ENCODE data around the gene CHCHD10.

Gene CHCHD10

DNA sequence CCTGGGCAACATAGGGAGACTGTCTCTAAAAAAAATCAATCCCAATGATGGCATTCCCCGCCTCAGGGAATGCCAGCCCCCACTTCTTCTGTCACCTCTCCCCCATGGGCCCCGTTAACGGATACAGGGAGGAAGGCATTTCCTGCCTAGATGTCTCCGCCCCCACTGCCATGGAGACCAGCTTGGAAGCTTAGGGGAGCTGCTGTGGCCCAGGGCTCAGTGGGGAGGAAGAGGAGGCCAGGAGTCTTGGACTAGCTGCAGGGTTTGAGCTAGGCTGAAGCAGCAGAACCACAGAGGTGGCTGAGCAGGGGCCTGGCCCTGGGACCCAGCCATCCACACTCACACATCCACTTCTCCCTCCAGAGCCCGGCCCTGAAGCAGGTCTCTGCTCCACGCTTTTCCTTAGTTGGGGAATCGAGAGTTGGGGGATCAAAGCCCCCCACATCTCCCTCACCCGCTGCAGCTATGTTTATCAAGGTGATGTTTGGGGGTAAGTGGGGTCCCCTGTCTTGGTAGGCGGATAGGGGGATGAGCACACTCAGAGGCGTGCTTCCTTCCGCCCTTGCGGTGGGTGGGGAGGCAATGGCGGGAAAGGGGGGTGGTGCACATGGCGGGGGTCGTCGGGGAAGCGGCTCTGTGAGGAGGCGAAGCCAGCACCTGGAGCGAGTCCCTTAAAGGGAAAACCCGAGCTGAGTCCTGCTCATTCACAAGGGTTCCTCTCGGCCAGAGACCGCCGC lies 4.8 kb downstream of the CHCHD10 start, which contains the start of gene C22orf15:
TSS of gene C22orf15 (plus strand) at position 149 of the 737 bp plus-strand sequence. CDS start at position 466, 317 bp downstream.
- no peak for TF ChIP-seq CSDC2 (CRISPR knock-in tag; IDR thresholded peaks at IDR 0.05)
- TF ChIP-seq ZC3H10 (CRISPR knock-in tag; IDR thresholded peaks at IDR 0.05), result no peak
- no peak for TF ChIP-seq SNAI2 (CRISPR knock-in tag; IDR thresholded peaks at IDR 0.05)
- TF ChIP-seq, protein P1, sequence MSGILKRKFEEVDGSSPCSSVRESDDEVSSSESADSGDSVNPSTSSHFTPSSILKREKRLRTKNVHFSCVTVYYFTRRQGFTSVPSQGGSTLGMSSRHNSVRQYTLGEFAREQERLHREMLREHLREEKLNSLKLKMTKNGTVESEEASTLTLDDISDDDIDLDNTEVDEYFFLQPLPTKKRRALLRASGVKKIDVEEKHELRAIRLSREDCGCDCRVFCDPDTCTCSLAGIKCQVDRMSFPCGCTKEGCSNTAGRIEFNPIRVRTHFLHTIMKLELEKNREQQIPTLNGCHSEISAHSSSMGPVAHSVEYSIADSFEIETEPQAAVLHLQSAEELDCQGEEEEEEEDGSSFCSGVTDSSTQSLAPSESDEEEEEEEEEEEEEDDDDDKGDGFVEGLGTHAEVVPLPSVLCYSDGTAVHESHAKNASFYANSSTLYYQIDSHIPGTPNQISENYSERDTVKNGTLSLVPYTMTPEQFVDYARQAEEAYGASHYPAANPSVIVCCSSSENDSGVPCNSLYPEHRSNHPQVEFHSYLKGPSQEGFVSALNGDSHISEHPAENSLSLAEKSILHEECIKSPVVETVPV (CRISPR knock-in tag; IDR thresholded peaks at IDR 0.05), result no peak

DNA sequence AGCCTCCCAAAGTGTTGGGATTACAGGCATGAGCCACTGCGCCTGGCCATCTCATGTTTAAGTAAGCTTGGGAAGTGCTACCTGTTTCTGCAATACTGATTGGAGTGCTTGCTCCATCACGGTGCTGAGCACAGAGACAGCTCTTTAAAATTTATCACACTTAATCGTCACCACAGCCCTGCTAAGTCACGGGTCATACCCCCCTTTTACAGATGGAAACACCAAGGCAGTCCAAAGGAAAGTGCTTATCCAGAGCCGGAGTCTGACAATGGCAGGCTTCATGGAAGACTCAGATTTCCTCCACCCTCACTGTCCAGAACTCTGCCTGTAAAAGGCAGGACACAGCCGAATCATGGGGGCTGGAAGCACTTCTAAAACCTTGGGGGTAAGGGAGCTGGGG lies 7.7 kb downstream of the CHCHD10 start:
- TF ChIP-seq ZNF70 (CRISPR knock-in tag; IDR thresholded peaks at IDR 0.05) (no peak), GLIS3 (CRISPR knock-in tag; IDR thresholded peaks at IDR 0.05) (no peak), TCF4 (CRISPR knock-in tag; IDR thresholded peaks at IDR 0.05; ENCODE audit: borderline replicate concordance) (no peak), ZNF8 (CRISPR knock-in tag; IDR thresholded peaks at IDR 0.05) (no peak), ZFP3 (CRISPR knock-in tag; IDR thresholded peaks at IDR 0.05) (no peak), RARB (CRISPR knock-in tag; IDR thresholded peaks at IDR 0.05) (no peak)
- TF ChIP-seq, protein P2, sequence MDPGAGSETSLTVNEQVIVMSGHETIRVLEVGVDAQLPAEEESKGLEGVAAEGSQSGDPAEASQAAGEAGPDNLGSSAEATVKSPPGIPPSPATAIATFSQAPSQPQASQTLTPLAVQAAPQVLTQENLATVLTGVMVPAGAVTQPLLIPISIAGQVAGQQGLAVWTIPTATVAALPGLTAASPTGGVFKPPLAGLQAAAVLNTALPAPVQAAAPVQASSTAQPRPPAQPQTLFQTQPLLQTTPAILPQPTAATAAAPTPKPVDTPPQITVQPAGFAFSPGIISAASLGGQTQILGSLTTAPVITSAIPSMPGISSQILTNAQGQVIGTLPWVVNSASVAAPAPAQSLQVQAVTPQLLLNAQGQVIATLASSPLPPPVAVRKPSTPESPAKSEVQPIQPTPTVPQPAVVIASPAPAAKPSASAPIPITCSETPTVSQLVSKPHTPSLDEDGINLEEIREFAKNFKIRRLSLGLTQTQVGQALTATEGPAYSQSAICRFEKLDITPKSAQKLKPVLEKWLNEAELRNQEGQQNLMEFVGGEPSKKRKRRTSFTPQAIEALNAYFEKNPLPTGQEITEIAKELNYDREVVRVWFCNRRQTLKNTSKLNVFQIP (CRISPR knock-in tag; IDR thresholded peaks at IDR 0.05; ENCODE audit: borderline replicate concordance, low read depth), result no peak
- TF ChIP-seq, protein P3, sequence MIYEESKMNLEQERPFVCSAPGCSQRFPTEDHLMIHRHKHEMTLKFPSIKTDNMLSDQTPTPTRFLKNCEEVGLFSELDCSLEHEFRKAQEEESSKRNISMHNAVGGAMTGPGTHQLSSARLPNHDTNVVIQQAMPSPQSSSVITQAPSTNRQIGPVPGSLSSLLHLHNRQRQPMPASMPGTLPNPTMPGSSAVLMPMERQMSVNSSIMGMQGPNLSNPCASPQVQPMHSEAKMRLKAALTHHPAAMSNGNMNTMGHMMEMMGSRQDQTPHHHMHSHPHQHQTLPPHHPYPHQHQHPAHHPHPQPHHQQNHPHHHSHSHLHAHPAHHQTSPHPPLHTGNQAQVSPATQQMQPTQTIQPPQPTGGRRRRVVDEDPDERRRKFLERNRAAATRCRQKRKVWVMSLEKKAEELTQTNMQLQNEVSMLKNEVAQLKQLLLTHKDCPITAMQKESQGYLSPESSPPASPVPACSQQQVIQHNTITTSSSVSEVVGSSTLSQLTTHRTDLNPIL (CRISPR knock-in tag; IDR thresholded peaks at IDR 0.05; ENCODE audit: low read depth), result no peak
- ATAC-seq, result no peak

More for the DNA sequence above, 4.8 kb downstream of the CHCHD10 start, which contains the start of gene C22orf15:
- peak; percentile 44 for ATAC-seq

DNA sequence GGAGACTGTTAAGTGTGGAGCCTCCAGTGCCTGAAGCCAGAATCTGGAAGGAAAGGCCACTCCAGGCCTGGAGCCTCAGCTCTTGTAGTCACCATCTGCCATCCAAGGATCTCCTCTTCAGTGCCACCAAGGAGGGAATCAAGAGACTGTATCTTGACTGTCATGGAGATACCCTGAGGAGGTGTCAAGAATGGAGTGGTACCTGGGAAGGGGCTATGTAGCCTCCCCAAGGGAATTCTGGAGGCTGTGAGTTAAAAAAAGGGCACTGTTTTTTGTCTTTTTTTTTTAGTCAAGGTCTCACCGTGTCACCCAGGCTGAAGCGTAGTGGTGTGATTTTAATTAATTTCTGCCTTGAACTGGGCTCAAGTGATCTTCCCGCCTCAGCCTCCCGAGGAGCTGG lies 8.2 kb downstream of the CHCHD10 start:
- no peak for TF ChIP-seq ARNTL (CRISPR knock-in tag; IDR thresholded peaks at IDR 0.05; ENCODE audit: borderline replicate concordance, low read depth)
- TF ChIP-seq SNAI2 (CRISPR knock-in tag; IDR thresholded peaks at IDR 0.05), result no peak
- TF ChIP-seq RARB (CRISPR knock-in tag; IDR thresholded peaks at IDR 0.05), result no peak
- TF ChIP-seq PPARA (CRISPR knock-in tag; IDR thresholded peaks at IDR 0.05; ENCODE audit: borderline replicate concordance), result no peak
- TF ChIP-seq, protein P2 (CRISPR knock-in tag; IDR thresholded peaks at IDR 0.05; ENCODE audit: borderline replicate concordance, low read depth), result no peak
- no peak for TF ChIP-seq ZNF70 (CRISPR knock-in tag; IDR thresholded peaks at IDR 0.05)
- no peak for TF ChIP-seq ZC3H10 (CRISPR knock-in tag; IDR thresholded peaks at IDR 0.05)
- TF ChIP-seq, protein P3 (CRISPR knock-in tag; IDR thresholded peaks at IDR 0.05; ENCODE audit: low read depth), result no peak
- TF ChIP-seq OSR1 (CRISPR knock-in tag; IDR thresholded peaks at IDR 0.05), result no peak
- no peak for TF ChIP-seq ISL1 (CRISPR knock-in tag; IDR thresholded peaks at IDR 0.05)
- TF ChIP-seq, protein P4, sequence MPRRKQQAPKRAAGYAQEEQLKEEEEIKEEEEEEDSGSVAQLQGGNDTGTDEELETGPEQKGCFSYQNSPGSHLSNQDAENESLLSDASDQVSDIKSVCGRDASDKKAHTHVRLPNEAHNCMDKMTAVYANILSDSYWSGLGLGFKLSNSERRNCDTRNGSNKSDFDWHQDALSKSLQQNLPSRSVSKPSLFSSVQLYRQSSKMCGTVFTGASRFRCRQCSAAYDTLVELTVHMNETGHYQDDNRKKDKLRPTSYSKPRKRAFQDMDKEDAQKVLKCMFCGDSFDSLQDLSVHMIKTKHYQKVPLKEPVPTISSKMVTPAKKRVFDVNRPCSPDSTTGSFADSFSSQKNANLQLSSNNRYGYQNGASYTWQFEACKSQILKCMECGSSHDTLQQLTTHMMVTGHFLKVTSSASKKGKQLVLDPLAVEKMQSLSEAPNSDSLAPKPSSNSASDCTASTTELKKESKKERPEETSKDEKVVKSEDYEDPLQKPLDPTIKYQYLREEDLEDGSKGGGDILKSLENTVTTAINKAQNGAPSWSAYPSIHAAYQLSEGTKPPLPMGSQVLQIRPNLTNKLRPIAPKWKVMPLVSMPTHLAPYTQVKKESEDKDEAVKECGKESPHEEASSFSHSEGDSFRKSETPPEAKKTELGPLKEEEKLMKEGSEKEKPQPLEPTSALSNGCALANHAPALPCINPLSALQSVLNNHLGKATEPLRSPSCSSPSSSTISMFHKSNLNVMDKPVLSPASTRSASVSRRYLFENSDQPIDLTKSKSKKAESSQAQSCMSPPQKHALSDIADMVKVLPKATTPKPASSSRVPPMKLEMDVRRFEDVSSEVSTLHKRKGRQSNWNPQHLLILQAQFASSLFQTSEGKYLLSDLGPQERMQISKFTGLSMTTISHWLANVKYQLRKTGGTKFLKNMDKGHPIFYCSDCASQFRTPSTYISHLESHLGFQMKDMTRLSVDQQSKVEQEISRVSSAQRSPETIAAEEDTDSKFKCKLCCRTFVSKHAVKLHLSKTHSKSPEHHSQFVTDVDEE (CRISPR knock-in tag; IDR thresholded peaks at IDR 0.05), result no peak
- TF ChIP-seq BACH2 (CRISPR knock-in tag; IDR thresholded peaks at IDR 0.05; ENCODE audit: borderline replicate concordance), result no peak
- TF ChIP-seq ZFP30 (CRISPR knock-in tag; IDR thresholded peaks at IDR 0.05), result no peak
- no peak for TF ChIP-seq ZNF565 (CRISPR knock-in tag; conservative IDR thresholded peaks at IDR 0.05; ENCODE audit: low read depth)
- TF ChIP-seq ZNF8 (CRISPR knock-in tag; IDR thresholded peaks at IDR 0.05), result no peak
- TF ChIP-seq ZFP3 (CRISPR knock-in tag; IDR thresholded peaks at IDR 0.05), result no peak
- ATAC-seq, result no peak

Data from SK-N-SH treated with all-trans-retinoic acid at 6 μM for 48 hours (cell line).